Measurements from ENCODE around the gene MEG3. TPM values are rescaled to one million over a fixed set of nuclear protein-coding genes. Genes with fewer than 3 reads are reported as not detected.

The MEG3 gene
- total RNA-seq, 1 experiment from 2014 or later, result 338 TPM

GRCh38 chr14:100882026-100882967 is 56.4 kb downstream of the MEG3 start (continued):
- TF ChIP-seq STAT6 (CRISPR knock-in tag; conservative IDR thresholded peaks at IDR 0.05; ENCODE audit: low read depth) (no peak), FOXP1 (CRISPR knock-in tag; IDR thresholded peaks at IDR 0.05; ENCODE audit: borderline replicate concordance) (no peak), ZNF425 (CRISPR knock-in tag; conservative IDR thresholded peaks at IDR 0.05) (no peak), MYBL2 (CRISPR knock-in tag; IDR thresholded peaks at IDR 0.05) (no peak)

GRCh38 chr14:100882991-100883788 is 57.3 kb downstream of the MEG3 start:
- peaks cover 23% of the 10 kb centered on the region for H3K9me3 Mint-ChIP-seq
- POLR2A ChIA-PET, result no interaction called here
- H3K27me3 Mint-ChIP-seq (ENCODE audit: low read depth), result no peaks in the 10 kb centered on the region
- DNase-seq (ENCODE audit: low spot score) (no peak), ATAC-seq (no peak)
- H3K36me3 Mint-ChIP-seq, result peaks cover 45% of the 10 kb centered on the region
- TF ChIP-seq ZNF425 (CRISPR knock-in tag; conservative IDR thresholded peaks at IDR 0.05), result no peak
- no peak for TF ChIP-seq AFF4 (CRISPR knock-in tag; IDR thresholded peaks at IDR 0.05; ENCODE audit: borderline replicate concordance)
- TF ChIP-seq RELA (CRISPR knock-in tag; IDR thresholded peaks at IDR 0.05; ENCODE audit: borderline replicate concordance), result no peak
- TF ChIP-seq STAT6 (CRISPR knock-in tag; conservative IDR thresholded peaks at IDR 0.05; ENCODE audit: low read depth), result no peak
- no peak for TF ChIP-seq ATF1 (CRISPR knock-in tag; IDR thresholded peaks at IDR 0.05)
- no peak for TF ChIP-seq NFATC4 (CRISPR knock-in tag; IDR thresholded peaks at IDR 0.05)
- TF ChIP-seq MYBL2 (CRISPR knock-in tag; IDR thresholded peaks at IDR 0.05), result no peak
- no peak for TF ChIP-seq FOXK1 (CRISPR knock-in tag; IDR thresholded peaks at IDR 0.05)
- TF ChIP-seq ZNF263 (CRISPR knock-in tag; IDR thresholded peaks at IDR 0.05; ENCODE audit: low read depth), result no peak
- CTCF ChIA-PET, result no interaction called here
- H3K4me1 Mint-ChIP-seq, result peaks cover 5% of the 10 kb centered on the region
- no peak overlapping the region for H3K4me3 Mint-ChIP-seq
- no peak overlapping the region for H3K27ac Mint-ChIP-seq
